ENCODE measurements around the gene TP63. TPM values are rescaled to one million over a fixed set of nuclear protein-coding genes. Genes with fewer than 3 reads are reported as not detected.

Gene TP63
- total RNA-seq, 1 experiment from 2014 or later, result not detected

DNA sequence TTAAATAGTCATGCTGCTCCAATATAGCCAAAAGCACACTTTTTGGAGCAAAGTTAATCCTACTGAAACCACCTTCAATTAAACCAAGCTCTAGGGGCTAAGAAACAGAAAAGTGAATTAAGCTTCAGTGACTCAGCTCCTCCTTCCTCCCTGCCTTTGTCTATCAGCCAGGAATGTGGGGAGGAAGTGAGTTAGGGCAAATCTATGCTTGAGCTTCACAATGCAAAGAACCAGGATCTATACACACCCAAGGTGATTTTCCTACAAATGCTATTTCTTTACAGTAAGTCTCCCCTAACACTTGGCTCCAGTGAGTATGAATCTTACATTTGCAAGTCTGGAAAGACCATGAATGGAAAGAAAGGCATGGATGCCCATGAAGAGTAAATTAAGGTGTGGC lies 277.5 kb downstream of the TP63 start:
- Histone ChIP-seq H4K20me1 (ENCODE audit: control insufficient read depth, insufficient read depth, insufficient read length) (no peaks in the 10 kb centered on the region), H3K18ac (ENCODE audit: insufficient read length, low read depth, low read length) (no peak overlapping the region), H3T11ph (ENCODE audit: low read length) (no peak overlapping the region), H4K5ac (ENCODE audit: insufficient read length, low read depth, low read length) (no peak overlapping the region), H3K23me2 (ENCODE audit: insufficient read length, low read depth, low read length, poor library complexity, severe bottlenecking) (no peaks in the 10 kb centered on the region), H2AK5ac (ENCODE audit: insufficient read length, low read length) (no peak overlapping the region), H2BK5ac (ENCODE audit: insufficient read length, low read length) (no peak overlapping the region), H3K27me3 (ENCODE audit: insufficient read depth, low read length) (no peaks in the 10 kb centered on the region), H3K14ac (ENCODE audit: insufficient read depth, low read length) (no peak overlapping the region), H2BK15ac (ENCODE audit: low read depth, low read length) (no peak overlapping the region), H4K8ac (replicated peaks; ENCODE audit: insufficient read length, low read depth, low read length) (no peak overlapping the region), H2AFZ (ENCODE audit: low read length) (no peak overlapping the region), H3K56ac (ENCODE audit: insufficient read length, low read depth, low read length) (no peak overlapping the region), H3K4me2 (ENCODE audit: insufficient read depth, insufficient read length, low read length) (no peak overlapping the region), H2BK12ac (ENCODE audit: insufficient read length, low read depth, low read length) (no peak overlapping the region), H3K9me3 (ENCODE audit: control insufficient read depth, low read depth, low read length) (no peaks in the 10 kb centered on the region), H3K79me1 (ENCODE audit: insufficient read depth, low read depth, low read length, poor library complexity, severe bottlenecking) (no peaks in the 10 kb centered on the region), H3K79me2 (ENCODE audit: insufficient read depth, low read length) (no peaks in the 10 kb centered on the region), H3K4ac (ENCODE audit: low read depth, low read length) (no peak overlapping the region), H4K91ac (ENCODE audit: insufficient read length, low read depth, low read length) (no peak overlapping the region), H3K4me1 (ENCODE audit: insufficient read depth, low read length) (peaks cover 3% of the 10 kb centered on the region; the same call in 1 of the 2 replicates), H3K27ac (ENCODE audit: insufficient read length, low read depth, low read length) (no peak overlapping the region), H3K23ac (ENCODE audit: insufficient read length, low read depth, low read length) (no peak overlapping the region), H2BK20ac (ENCODE audit: low read depth, low read length, poor library complexity, severe bottlenecking) (no peak overlapping the region), H2BK120ac (ENCODE audit: low read depth, low read length, poor library complexity, severe bottlenecking) (no peak overlapping the region), H3K9ac (ENCODE audit: extremely low read depth, insufficient read length, low read length) (no peak overlapping the region)
- no peak overlapping the region for H3K4me3 Mint-ChIP-seq
- no peak for DNase-seq
- no peaks in the 10 kb centered on the region for H3K9me3 Mint-ChIP-seq
- TF ChIP-seq, protein P1, sequence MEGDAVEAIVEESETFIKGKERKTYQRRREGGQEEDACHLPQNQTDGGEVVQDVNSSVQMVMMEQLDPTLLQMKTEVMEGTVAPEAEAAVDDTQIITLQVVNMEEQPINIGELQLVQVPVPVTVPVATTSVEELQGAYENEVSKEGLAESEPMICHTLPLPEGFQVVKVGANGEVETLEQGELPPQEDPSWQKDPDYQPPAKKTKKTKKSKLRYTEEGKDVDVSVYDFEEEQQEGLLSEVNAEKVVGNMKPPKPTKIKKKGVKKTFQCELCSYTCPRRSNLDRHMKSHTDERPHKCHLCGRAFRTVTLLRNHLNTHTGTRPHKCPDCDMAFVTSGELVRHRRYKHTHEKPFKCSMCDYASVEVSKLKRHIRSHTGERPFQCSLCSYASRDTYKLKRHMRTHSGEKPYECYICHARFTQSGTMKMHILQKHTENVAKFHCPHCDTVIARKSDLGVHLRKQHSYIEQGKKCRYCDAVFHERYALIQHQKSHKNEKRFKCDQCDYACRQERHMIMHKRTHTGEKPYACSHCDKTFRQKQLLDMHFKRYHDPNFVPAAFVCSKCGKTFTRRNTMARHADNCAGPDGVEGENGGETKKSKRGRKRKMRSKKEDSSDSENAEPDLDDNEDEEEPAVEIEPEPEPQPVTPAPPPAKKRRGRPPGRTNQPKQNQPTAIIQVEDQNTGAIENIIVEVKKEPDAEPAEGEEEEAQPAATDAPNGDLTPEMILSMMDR (conservative IDR thresholded peaks at IDR 0.05), result no peak
- no peaks in the 10 kb centered on the region for H3K27me3 Mint-ChIP-seq (ENCODE audit: low read depth)
- no peak overlapping the region for H3K27ac Mint-ChIP-seq
- peaks cover 2 to 16% of the 10 kb centered on the region in 2 experiments; a peak in 3 of 4 replicates for H3K4me1 Mint-ChIP-seq
- no peaks in the 10 kb centered on the region for H3K36me3 Mint-ChIP-seq (ENCODE audit: insufficient read depth in 1 of 3, low read depth in 3 of 3)

Measured in H9 (cell line).